Esophagus muscularis mucosa (tissue), 3 donors: ENCODE data around the gene SULT1A1.

Experiments used
- POLR2AphosphoS5 ChIP-seq, 2 donors: sonication (generic); formaldehyde crosslinking; IDR thresholded peaks; one replicate each; pipeline ENCODE4 v1.6.1; 2017; ENCODE audit warnings: antibody characterized with exemption in 2 of 2
- TF ChIP-seq, protein P1 (sequence below), 3 experiments: fragments of 200-600 bp in 2 of 3; fragments of 450-650 bp in 1 of 3; sonication (generic) in 2 of 3; IDR thresholded peaks; one replicate each; pipeline ENCODE4 v1.5.1; 2017 to 2019; ENCODE audit warnings: antibody characterized with exemption in 3 of 3, mild to moderate bottlenecking in 2 of 3, moderate library complexity in 1 of 3

DNA sequence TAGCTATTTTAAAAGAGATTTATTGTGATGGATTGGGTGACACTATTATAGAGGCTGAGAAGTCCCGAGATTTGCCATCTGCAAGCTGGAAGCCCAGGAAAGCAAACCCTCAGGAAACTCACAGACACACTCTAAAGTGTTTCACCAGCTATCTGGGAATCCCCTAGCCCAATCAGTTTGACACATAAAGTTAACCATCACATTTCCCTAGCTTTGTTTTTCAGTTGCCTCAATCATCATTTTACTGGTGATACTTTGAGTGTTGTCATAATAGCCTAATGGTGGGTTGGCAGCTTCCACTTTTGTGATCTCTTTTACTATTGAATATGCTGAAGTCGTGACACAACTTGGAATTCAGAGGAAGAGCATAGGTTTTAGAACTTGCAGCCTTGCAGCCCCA is 54.3 kb downstream of the SULT1A1 start:
- TF ChIP-seq, protein P1, sequence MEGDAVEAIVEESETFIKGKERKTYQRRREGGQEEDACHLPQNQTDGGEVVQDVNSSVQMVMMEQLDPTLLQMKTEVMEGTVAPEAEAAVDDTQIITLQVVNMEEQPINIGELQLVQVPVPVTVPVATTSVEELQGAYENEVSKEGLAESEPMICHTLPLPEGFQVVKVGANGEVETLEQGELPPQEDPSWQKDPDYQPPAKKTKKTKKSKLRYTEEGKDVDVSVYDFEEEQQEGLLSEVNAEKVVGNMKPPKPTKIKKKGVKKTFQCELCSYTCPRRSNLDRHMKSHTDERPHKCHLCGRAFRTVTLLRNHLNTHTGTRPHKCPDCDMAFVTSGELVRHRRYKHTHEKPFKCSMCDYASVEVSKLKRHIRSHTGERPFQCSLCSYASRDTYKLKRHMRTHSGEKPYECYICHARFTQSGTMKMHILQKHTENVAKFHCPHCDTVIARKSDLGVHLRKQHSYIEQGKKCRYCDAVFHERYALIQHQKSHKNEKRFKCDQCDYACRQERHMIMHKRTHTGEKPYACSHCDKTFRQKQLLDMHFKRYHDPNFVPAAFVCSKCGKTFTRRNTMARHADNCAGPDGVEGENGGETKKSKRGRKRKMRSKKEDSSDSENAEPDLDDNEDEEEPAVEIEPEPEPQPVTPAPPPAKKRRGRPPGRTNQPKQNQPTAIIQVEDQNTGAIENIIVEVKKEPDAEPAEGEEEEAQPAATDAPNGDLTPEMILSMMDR (IDR thresholded peaks at IDR 0.05) = no peak
- no peak for TF ChIP-seq POLR2AphosphoS5 (IDR thresholded peaks at IDR 0.05)
